HG03064 (cell line): ENCODE data around the gene DLG4.
"Not testable (repeated sequence)": the region's sequence is repeated elsewhere in the genome, so short reads cannot be mapped to it uniquely, and the experiment has no call there.

Experiments used
- ATAC-seq: cut with Tn5 transposase; IDR thresholded peaks from one replicate; pipeline ENCODE4 v1.9.1; 2021; ENCODE audit warnings: low read depth; ENCODE audit not compliant: unreplicated experiment

DLG4 gene

DNA sequence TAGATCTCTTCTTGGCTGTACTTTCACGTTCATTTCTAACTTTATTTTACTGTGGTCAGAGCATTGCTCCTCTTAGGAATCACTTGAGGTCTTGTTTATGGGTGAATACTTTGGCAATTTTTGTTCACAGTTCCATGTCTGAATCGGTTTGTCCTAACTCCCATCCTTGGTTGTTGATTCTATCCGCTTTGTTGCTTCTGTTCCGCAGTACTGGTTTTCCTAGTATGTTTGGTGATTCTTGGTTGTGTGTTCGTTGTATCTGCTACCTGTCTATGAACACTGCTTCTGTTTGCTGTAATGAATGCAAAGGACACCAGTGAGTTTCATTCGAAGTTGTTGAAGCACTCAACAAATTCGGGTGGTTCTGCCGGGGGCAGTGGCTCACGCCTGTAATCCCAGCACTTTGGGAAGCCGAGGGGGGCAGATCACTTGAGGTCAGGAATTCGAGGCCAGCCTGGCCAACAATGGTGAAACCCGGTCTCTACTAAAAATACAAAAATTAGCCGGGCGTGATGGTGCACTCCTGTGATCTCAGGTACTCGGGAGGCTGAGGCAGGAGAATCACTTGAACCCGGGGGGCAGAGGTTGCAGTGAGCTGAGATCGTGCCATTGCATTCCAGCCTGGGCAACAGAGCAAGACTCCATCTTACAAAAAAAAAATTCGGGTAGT, 47.0 kb downstream of the DLG4 start:
- not testable (repeated sequence) for ATAC-seq

DNA sequence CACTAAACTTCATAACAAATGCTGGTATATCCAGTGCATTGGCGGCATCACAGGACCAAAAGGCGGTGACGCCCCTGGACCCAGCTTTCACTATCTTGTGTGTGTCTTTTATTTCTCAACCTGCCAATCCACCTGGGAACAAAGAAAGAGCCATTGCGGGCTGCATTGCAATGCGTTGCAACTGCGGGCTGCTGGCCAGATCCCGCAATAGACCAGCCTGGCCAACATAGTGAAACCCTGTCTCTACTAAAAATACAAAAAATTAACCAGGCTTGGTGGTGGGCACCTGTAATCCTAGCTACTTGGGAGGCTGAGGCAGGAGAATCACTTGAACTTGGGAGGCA, 50.1 kb downstream of the DLG4 start:
- not testable (repeated sequence) for ATAC-seq

DNA sequence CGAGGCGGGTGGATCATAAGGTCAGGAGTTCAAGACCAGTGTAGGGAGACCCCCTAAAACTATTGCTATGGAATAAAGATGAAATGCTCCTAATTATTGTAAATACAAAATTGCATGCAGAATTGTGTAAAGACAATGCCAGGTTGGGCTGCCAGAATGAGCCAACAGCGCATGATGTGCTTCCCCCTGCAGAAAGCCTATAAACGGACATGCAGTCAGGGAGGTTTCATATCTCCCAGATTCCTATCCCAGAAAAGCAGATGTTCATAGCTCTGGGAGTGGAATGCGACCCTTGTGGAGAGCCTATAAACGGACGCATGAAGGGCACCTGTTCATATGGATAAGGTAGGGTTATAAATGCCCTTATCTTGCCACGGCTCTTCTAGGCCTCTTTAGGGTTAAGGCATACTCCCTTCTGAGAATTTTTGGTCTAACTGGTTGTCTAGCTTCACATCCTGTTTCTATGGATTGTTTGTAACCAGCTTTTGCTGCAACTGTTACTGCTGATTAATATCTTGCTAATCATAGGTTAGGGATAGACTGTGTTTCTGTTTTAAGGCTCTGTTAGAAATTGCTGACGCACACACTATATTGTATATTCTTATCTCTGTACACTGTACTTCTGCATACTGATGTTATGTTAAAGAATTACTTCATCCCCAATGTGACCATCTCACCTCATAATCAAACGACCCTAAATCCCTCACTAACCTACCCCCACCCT, 50.6 kb downstream of the DLG4 start:
- not testable (repeated sequence) for ATAC-seq

GRCh38 chr17:7167832-7168231, 51.8 kb downstream of the DLG4 start:
- ATAC-seq: no peak

- no peak for ATAC-seq
Observed at GRCh38 chr17:7166873-7167272, 52.8 kb downstream of the DLG4 start.

DNA sequence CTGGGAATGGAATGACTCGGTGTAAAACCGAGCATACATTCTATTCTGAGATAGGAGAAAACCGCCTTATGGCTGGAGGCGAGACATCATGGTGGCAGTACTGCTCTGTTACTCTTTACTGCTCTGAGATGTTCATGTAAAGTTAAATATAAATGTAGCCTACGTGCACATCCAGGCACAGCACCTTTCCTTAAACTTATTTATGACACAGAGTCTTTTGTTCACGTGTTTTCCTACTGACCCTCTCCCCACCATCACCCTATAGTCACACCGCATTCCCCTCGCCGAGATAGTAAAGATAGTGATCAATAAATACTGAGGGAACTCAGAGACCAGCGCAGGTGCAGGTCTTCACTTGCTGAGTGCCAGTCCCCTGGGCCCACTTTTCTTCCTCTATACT, 60.1 kb downstream of the DLG4 start:
- not testable (repeated sequence) for ATAC-seq

DNA sequence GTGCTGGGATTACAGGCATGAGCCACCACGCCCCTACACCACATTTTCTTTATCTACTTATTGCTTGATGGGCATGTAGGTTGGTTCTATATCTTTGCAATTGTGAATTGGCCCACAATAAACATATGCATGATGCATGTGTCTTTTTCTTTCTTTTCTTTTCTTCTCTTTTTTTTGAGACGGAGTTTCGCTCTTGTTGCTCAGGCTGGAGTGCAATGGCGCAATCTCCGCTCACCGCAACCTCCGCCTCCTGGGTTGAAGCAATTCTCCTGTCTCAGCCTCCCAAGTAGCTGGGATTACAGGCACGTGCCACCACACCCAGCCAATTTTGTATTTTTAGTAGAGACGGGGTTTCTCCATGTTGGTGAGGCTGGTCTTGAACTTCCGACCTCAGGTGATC, 61.2 kb downstream of the DLG4 start:
- not testable (repeated sequence) for ATAC-seq

DNA sequence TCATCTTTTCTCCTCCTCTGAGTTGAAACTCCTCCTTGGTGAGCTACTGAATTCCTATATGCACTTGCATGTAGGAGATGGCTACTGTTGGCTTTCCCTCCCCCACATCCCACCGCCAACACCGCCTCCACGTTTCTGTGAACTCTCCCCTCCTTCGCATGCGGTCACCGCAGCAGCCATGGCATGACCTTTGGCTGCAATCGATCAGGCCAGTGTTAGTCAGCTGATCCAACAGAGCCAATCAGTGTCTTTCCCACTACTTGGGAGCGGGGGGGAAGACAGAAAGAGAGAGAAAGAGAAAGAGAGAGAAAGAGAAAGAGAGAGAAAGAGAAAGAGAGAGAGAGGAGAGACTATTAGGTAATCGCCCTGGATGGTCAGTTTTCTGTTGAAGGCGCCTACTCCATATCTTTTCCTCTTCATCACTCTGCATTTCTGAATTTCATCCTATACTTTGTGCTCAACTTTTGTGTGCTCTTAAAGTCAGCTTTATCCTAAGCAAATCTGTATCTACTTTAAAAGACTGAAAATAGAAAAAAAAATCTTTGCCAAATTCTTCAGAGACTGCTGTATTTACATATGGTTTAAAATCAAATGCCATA, 63.2 kb downstream of the DLG4 start:
- ATAC-seq: no peak

- no peak for ATAC-seq
Observed at GRCh38 chr17:7147772-7148171, 71.9 kb downstream of the DLG4 start.

- ATAC-seq: no peak
Observed at GRCh38 chr17:7146115-7146514, 73.5 kb downstream of the DLG4 start.

DNA sequence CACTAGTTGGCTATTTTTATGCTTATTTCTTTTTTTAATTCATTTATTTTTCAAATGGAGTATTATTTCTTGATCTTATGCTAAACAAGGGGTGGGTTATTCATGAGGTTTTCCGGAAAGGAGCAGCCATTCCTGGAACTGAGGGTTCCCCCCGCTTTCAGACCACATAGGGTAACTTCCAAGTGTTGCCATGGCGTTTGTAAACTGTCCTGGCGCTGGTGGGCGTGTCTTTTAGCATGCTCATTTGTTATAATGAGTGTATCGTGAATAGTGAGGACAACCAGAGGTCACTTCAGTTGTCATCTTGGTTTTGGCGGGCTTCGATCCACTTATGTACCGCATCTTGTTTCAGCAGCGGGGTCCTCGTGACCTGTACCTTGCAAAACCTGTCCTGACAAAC, 75.4 kb downstream of the DLG4 start:
- no peak for ATAC-seq

DNA sequence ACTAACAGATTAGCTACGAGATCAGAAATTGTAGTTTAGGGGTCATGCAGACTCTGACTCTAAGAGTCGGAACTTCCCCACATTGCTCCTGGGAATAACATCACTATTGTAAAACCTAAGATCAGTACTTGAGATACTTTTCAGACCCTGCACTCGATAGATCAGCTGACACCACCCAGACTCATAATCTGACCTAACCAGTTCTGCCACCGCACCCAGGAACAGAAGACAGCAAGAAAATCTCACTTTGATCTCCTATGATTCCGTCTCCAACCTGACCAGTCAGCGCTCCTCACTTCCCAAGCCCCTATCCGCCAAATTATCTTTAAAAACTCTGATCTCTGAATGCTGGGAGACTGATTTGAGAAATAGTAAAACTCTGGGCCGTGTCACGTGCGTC, 77.8 kb downstream of the DLG4 start:
- no peak for ATAC-seq

GRCh38 chr17:7139400-7139799, 80.2 kb downstream of the DLG4 start:
- no peak for ATAC-seq

GRCh38 chr17:7138800-7139381, 80.7 kb downstream of the DLG4 start:
- no peak for ATAC-seq

DNA sequence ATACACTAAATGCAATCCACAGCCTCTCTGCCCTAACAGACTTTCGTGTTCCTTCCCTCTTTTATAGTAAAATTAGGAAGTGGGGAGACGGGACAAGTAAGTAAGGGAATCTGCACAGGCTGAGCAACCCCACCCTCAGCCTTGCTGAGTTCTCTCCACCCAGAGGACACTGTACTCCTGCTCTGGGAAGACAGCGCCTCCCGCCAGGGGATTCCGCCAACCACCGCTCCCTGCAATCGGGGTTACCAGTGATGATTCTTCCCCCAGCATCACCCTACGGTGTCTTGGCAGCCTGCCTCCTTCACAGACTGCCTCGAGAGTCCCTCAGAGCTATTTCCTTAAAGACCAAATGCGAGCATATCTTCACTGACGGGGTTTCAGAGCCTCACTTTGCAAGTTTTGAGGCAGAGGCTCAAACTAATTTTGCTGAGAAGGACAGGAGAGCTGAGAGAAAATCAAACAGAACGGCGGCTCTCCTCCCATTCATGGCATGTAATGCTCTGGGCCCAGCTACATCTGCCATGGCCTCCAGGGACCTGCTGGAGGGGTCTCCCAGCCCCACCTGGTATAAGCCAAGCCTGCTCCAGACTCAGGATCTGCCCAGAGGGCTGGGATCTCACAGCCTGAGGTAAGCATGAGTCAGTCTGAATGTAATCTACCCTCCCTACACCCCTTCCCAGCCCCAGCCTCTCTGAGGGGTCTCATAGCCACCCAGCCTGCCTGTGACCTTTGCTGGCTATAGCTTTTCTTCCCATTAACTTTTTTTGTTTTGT, 82.3 kb downstream of the DLG4 start:
- ATAC-seq: no peak
